Body of pancreas (tissue), 4 donors: ENCODE measurements around the gene QKI. TPM values are rescaled to one million over a fixed set of nuclear protein-coding genes. Genes with fewer than 3 reads are reported as not detected.

ENCODE experiments used
- ATAC-seq: fragments of 150-250 bp; one replicate; pipeline ENCODE4 v1.9.1; 2016
- DNase-seq, 4 donors: peaks; one replicate each; pipeline ENCODE4 v3.0.0-alpha.2; 2019
- H3K27ac ChIP-seq, 4 donors: fragments of 200-600 bp; sonication (generic); 1 replicate in 3 of 4; 2 replicates in 1 of 4; pipeline versions ENCODE4 v1.5.1 to v1.6.1; 2016 to 2019; ENCODE audit warnings: mild to moderate bottlenecking in 1 of 4, mixed read lengths in 1 of 4, moderate library complexity in 1 of 4
- H3K27me3 ChIP-seq, 2 donors: fragments of 200-600 bp; sonication (generic); one replicate each; pipeline ENCODE4 v1.6.0; 2016; ENCODE audit warnings: mild to moderate bottlenecking in 1 of 2
- H3K36me3 ChIP-seq, 2 donors: fragments of 200-600 bp; sonication (generic); replicated peaks in 1 of 2; 2 replicates each; pipeline ENCODE4 v1.5.1; 2016; ENCODE audit warnings: low read depth in 2 of 2; ENCODE audit not compliant: insufficient read depth in 1 of 2
- H3K4me1 ChIP-seq: fragments of 200-600 bp; sonication (generic); one replicate; pipeline ENCODE4 v1.6.0; 2016
- H3K4me3 ChIP-seq, 2 donors: fragments of 200-600 bp; sonication (generic); 1 replicate in 1 of 2; 2 replicates in 1 of 2; pipeline ENCODE4 v1.5.1; 2016 to 2019
- H3K9me3 ChIP-seq, 3 donors: fragments of 200-600 bp; sonication (generic); 1 replicate in 2 of 3; 2 replicates in 1 of 3; pipeline ENCODE4 v1.5.1; 2016
- CTCF ChIP-seq, 7 experiments: fragments of 450-650 bp in 4 of 7; fragments of 200-600 bp in 3 of 7; sonication (generic) in 3 of 7; IDR thresholded peaks; one replicate each; pipeline ENCODE4 v1.5.1; 2016 to 2019; ENCODE audit warnings: antibody characterized with exemption in 7 of 7
- POLR2A ChIP-seq, 3 donors: fragments of 450-650 bp; IDR thresholded peaks; one replicate each; pipeline ENCODE4 v1.6.1; 2016; ENCODE audit warnings: antibody characterized with exemption in 3 of 3, mild to moderate bottlenecking in 2 of 3
- whole genome bisulfite sequencing, 2 donors: methylation state at CpG; one replicate each; pipeline ENCODE4 v1.1.5; 2017; 5-methylcytosine and 5-hydroxymethylcytosine counted together
- intact Hi-C: fragments of 100-400 bp; cut with DNase I; formaldehyde crosslinking; loops from one replicate; pipeline ENCODE4 v1.15.1; 2023
- total RNA-seq, 2 donors: library from RNA; depleted of rRNA; stranded (reverse); fragments of >200 nt; gene quantifications; one replicate each; pipeline ENCODE4 v1.1.0, GENCODE V29; 2016

The QKI gene
- total RNA-seq, 2 donors from 2014 or later = 60.4 to 61.3 TPM

GRCh38 chr6:163369628-163370365 is 44.7 kb upstream of the QKI start:
- WGBS, 2 donors = 86 to 92% methylated on average over 15 of the region's 15 CpGs
- ATAC-seq = no peak
- TF ChIP-seq CTCF (IDR thresholded peaks at IDR 0.05) (no peak), POLR2A (IDR thresholded peaks at IDR 0.05) (no peak)

GRCh38 chr6:163370464-163371117 is 43.9 kb upstream of the QKI start:
- no peak overlapping the region for H3K4me3 ChIP-seq
- H3K27me3 ChIP-seq = no peaks in the 10 kb centered on the region
- TF ChIP-seq POLR2A (IDR thresholded peaks at IDR 0.05) = no peak
- H3K36me3 ChIP-seq = no peaks in the 10 kb centered on the region
- peaks cover 7% of the 10 kb centered on the region for H3K4me1 ChIP-seq
- H3K27ac ChIP-seq = no peak overlapping the region
- 31 to 34% methylated on average over 5 of the region's 5 CpGs for WGBS, 2 donors
- no peaks in the 10 kb centered on the region for H3K9me3 ChIP-seq
- DNase-seq = peak; percentile 23 to 55 (median 30)
- intact Hi-C loops = no loop called here
- ATAC-seq = peak; percentile 50

More at GRCh38 chr6:163369628-163370365, 44.7 kb upstream of the QKI start:
- intact Hi-C loops = no loop called here
- no peaks in the 10 kb centered on the region for H3K36me3 ChIP-seq
- no peak overlapping the region for H3K27ac ChIP-seq
- H3K4me1 ChIP-seq = peaks cover 7% of the 10 kb centered on the region
- no peak for DNase-seq
- H3K9me3 ChIP-seq = no peaks in the 10 kb centered on the region
- H3K27me3 ChIP-seq = no peaks in the 10 kb centered on the region
- H3K4me3 ChIP-seq = no peak overlapping the region

- no peak for DNase-seq
These were observed 43.4 kb upstream of the QKI start for GRCh38 chr6:163371129-163371528.

GRCh38 chr6:163373240-163373639 is 41.3 kb upstream of the QKI start:
- DNase-seq (no peak), ATAC-seq (no peak)
- TF ChIP-seq CTCF (IDR thresholded peaks at IDR 0.05) (no peak), POLR2A (IDR thresholded peaks at IDR 0.05) (no peak)
- intact Hi-C loops = no loop called here
- whole genome bisulfite sequencing, 2 donors = 86 to 94% methylated on average over 7 to 9 of the region's 9 CpGs
- H3K27me3 ChIP-seq = no peaks in the 10 kb centered on the region
- no peak overlapping the region for H3K4me3 ChIP-seq
- H3K4me1 ChIP-seq = peaks cover 7% of the 10 kb centered on the region
- no peaks in the 10 kb centered on the region for H3K36me3 ChIP-seq
- no peaks in the 10 kb centered on the region for H3K9me3 ChIP-seq
- H3K27ac ChIP-seq = no peak overlapping the region

More at GRCh38 chr6:163371129-163371528, 43.4 kb upstream of the QKI start:
- TF ChIP-seq POLR2A (IDR thresholded peaks at IDR 0.05) (no peak), CTCF (IDR thresholded peaks at IDR 0.05) (no peak)
- Histone ChIP-seq H3K27me3 (no peaks in the 10 kb centered on the region), H3K4me1 (peaks cover 7% of the 10 kb centered on the region), H3K36me3 (no peaks in the 10 kb centered on the region), H3K4me3 (no peak overlapping the region), H3K9me3 (no peaks in the 10 kb centered on the region), H3K27ac (no peak overlapping the region)
- ATAC-seq = no peak
- 40 to 46% methylated on average over 2 of the region's 2 CpGs for WGBS, 2 donors
- intact Hi-C loops = no loop called here

- H3K36me3 ChIP-seq = no peaks in the 10 kb centered on the region
- TF ChIP-seq CTCF (IDR thresholded peaks at IDR 0.05) = no peak
- H3K27me3 ChIP-seq = no peaks in the 10 kb centered on the region
- DNase-seq (no peak), ATAC-seq (no peak)
- 85 to 87% methylated on average over 10 of the region's 10 CpGs for WGBS, 2 donors
- no peak overlapping the region for H3K4me3 ChIP-seq
- no peak overlapping the region for H3K27ac ChIP-seq
- intact Hi-C loops = no loop called here
- peaks cover 7% of the 10 kb centered on the region for H3K4me1 ChIP-seq
- H3K9me3 ChIP-seq = no peaks in the 10 kb centered on the region
These were observed 39.2 kb upstream of the QKI start for GRCh38 chr6:163375361-163375760.
